Kidney (tissue), 14 donors: ENCODE data around the gene EFCAB6. TPM values are rescaled to one million over a fixed set of nuclear protein-coding genes. Genes with fewer than 3 reads are reported as not detected.

Experiments used
- DNase-seq, 5 donors: peaks; one replicate each; pipeline ENCODE4 v3.0.0-alpha.2; 2013 to 2020
- FAIRE-seq: peaks from 2 replicates; lab custom pipeline; 2012; peaks lifted over from hg19 to GRCh38; lab: Jason Lieb, UNC
- H3K27ac ChIP-seq, 2 donors: one replicate each; pipeline ENCODE4 v1.7.0; 2013; ENCODE audit warnings: low read depth in 2 of 2, low read length in 2 of 2, inconsistent platforms in 1 of 2
- H3K27me3 ChIP-seq: one replicate; pipeline ENCODE4 v1.7.1; 2013; ENCODE audit warnings: low read length, inconsistent platforms; ENCODE audit not compliant: control insufficient read depth, insufficient read depth
- H3K36me3 ChIP-seq, 3 donors: one replicate each; pipeline versions ENCODE4 v1.7.0 to v1.7.1; 2013; ENCODE audit warnings: low read length in 3 of 3, control low read depth in 1 of 3, inconsistent platforms in 1 of 3; ENCODE audit not compliant: insufficient read depth in 3 of 3, control insufficient read depth in 2 of 3
- H3K4me1 ChIP-seq, 3 donors: one replicate each; pipeline versions ENCODE4 v1.7.0 to v1.7.1; 2013; ENCODE audit warnings: low read length in 3 of 3, inconsistent platforms in 1 of 3, low read depth in 1 of 3; ENCODE audit not compliant: control insufficient read depth in 2 of 3, insufficient read depth in 2 of 3
- H3K4me3 ChIP-seq, 3 donors: one replicate each; pipeline versions ENCODE4 v1.7.0 to v1.8.1; 2013; ENCODE audit warnings: low read length in 3 of 3, control low read depth in 1 of 3, inconsistent platforms in 1 of 3
- H3K9ac ChIP-seq, 3 donors: one replicate each; pipeline versions ENCODE4 v1.7.0 to v1.7.1; 2013; ENCODE audit warnings: low read length in 3 of 3, control low read depth in 1 of 3, inconsistent platforms in 1 of 3
- H3K9me3 ChIP-seq, 3 donors: one replicate each; pipeline versions ENCODE4 v1.7.0 to v1.7.1; 2013; ENCODE audit warnings: low read length in 3 of 3, control low read depth in 1 of 3, inconsistent platforms in 1 of 3; ENCODE audit not compliant: control insufficient read depth in 2 of 3, insufficient read depth in 1 of 3
- intact Hi-C: fragments of 100-400 bp; cut with DNase I; formaldehyde crosslinking; loops from one replicate; pipeline ENCODE4 v1.11.1; 2022
- polyA plus RNA-seq: library from polyadenylated mRNA; stranded (reverse); fragments of 350-450 nt; fragmentation: Illumina TruSeq; extraction: RNeasy Lipid Tissue Mini Kit (QIAGEN cat#74804); gene quantifications from one replicate; pipeline ENCODE4 v1.2.3, GENCODE V29; 2014; ENCODE audit warnings: low read depth, low replicate concordance; ENCODE audit not compliant: insufficient read depth
- total RNA-seq: library from RNA; stranded (reverse); fragmentation: NEBNext Ultra II Directional; extraction: Animal tissue kit (Norgen Biotek cat#: 25700); gene quantifications from one replicate; pipeline ENCODE4 v1.2.1, GENCODE V29; 2021
- TF ChIP-seq, protein P1 (sequence below): IDR thresholded peaks from 3 replicates; pipeline ENCODE4 v1.5.1; 2012; ENCODE audit warnings: mild to moderate bottlenecking, moderate library complexity, borderline replicate concordance; ENCODE audit not compliant: insufficient read depth; ENCODE audit errors: extremely low read depth
- donor health status: control.
- donor health status: control.
- donor health status: control.
- donor health status: control.
- donor health status: control.
- donor health status: DM: yes; HTN: yes; CAD: no.
- donor health status: Normal renal cell carcinoma (clear cell type).

EFCAB6 gene
- total and polyA plus RNA-seq, 2 donors from 2014 or later = 1.5 to 11.8 TPM

DNA sequence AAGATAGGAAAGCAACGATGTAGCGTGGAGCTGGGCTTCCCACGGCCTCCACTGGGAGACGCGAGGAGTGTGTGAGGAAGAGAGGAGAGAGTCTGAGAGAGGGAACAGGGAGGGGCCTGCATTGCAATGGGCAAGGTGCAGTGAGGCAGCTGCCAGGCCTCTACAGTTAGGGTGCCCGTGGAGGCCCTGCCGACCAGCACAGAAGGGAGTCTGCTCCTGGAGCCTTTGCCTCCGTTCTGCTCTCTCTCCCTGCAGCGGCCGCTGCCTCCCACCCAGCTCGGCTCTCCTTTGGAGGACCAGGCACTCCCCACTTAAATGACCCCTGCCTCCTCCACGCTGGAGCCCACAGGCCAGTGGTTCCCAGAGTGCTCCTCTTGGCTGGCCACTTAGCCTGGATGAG is 181.7 kb downstream of the EFCAB6 start:
- DNase-seq (no peak), FAIRE-seq (no peak)
- Histone ChIP-seq H3K4me1 (no peaks in the 10 kb centered on the region), H3K27ac (no peak overlapping the region), H3K4me3 (no peak overlapping the region), H3K36me3 (no peaks in the 10 kb centered on the region), H3K9ac (no peak overlapping the region), H3K9me3 (no peaks in the 10 kb centered on the region), H3K27me3 (no peaks in the 10 kb centered on the region)
- TF ChIP-seq, protein P1, sequence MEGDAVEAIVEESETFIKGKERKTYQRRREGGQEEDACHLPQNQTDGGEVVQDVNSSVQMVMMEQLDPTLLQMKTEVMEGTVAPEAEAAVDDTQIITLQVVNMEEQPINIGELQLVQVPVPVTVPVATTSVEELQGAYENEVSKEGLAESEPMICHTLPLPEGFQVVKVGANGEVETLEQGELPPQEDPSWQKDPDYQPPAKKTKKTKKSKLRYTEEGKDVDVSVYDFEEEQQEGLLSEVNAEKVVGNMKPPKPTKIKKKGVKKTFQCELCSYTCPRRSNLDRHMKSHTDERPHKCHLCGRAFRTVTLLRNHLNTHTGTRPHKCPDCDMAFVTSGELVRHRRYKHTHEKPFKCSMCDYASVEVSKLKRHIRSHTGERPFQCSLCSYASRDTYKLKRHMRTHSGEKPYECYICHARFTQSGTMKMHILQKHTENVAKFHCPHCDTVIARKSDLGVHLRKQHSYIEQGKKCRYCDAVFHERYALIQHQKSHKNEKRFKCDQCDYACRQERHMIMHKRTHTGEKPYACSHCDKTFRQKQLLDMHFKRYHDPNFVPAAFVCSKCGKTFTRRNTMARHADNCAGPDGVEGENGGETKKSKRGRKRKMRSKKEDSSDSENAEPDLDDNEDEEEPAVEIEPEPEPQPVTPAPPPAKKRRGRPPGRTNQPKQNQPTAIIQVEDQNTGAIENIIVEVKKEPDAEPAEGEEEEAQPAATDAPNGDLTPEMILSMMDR = no peak
- intact Hi-C loops = no loop called here

DNA sequence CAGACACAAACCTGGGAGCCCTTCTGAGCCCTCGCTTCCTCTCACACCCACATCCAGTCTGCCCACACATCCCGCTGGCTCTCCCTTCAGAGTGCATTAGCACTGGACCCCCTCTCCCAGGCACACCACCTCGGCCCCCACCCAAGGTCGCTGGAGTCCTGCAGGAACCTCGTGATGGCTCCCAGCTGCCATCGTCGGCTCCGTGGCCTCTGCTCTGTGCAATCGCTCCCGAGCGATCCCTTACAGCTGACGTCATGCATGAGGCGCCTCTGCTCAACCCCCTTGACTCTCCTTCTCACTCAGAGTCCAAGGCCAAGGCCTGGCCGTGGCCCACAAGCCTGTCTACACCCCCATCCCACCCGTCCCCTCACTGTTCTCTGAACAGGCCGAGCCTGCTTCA is 183.9 kb downstream of the EFCAB6 start:
- TF ChIP-seq, protein P1 = no peak
- peak; percentile 55 to 72 (median 61) for DNase-seq
- FAIRE-seq = no peak
- Histone ChIP-seq H3K27ac (no peak overlapping the region), H3K27me3 (no peaks in the 10 kb centered on the region), H3K4me3 (no peak overlapping the region), H3K9me3 (no peaks in the 10 kb centered on the region), H3K9ac (no peak overlapping the region), H3K36me3 (no peaks in the 10 kb centered on the region), H3K4me1 (no peaks in the 10 kb centered on the region)
- intact Hi-C loops = loop anchor here (10.0 kb wide), 1 partner anchor 57 kb away; no protein-coding TSS in a partner anchor

DNA sequence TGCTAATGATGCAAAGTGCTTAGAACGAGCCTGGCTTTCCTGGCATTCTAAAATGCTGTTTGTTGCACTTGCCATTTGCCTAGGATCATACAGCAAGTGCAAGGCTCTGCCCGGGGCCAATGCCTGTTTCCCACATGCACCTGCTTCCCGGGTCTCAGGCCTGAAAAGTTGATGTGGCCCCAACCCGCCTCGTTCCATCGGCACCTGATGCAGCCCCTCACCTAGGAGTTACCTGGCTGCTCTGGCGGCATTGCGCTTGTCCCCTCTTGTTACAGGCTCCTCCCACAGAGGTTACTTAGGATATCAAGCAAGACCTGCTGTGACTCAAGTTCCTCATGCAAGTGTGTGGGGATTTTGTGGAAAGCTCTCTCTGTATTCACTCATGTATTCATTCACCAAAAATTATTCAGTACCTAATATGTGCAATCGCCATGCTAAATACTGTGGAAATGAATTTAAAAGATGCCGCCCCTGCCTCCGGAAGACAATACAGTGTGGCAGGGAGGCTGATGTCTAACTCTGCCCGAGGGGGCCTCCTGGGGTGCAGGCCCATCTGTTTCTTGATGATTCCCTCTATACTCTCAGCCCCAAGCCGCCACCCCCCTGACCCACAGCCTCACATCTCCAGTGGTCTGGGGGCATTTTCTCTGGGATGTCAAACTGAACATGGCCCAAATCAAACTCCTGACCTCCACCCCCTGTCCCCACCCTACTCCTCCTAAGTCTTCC is 184.5 kb downstream of the EFCAB6 start:
- FAIRE-seq = no peak
- H3K4me1 ChIP-seq = no peaks in the 10 kb centered on the region
- TF ChIP-seq, protein P1 = no peak

More for the DNA sequence above, 184.5 kb downstream of the EFCAB6 start:
- intact Hi-C loops = loop anchor here (10.0 kb wide), 1 partner anchor 57 kb away; no protein-coding TSS in a partner anchor
- H3K27ac ChIP-seq = no peak overlapping the region
- no peak overlapping the region for H3K9ac ChIP-seq
- no peaks in the 10 kb centered on the region for H3K9me3 ChIP-seq
- no peaks in the 10 kb centered on the region for H3K27me3 ChIP-seq
- H3K4me3 ChIP-seq = no peak overlapping the region
- no peaks in the 10 kb centered on the region for H3K36me3 ChIP-seq
- DNase-seq = no peak
